ENCODE results near the gene ADCY3.

ADCY3 gene

DNA sequence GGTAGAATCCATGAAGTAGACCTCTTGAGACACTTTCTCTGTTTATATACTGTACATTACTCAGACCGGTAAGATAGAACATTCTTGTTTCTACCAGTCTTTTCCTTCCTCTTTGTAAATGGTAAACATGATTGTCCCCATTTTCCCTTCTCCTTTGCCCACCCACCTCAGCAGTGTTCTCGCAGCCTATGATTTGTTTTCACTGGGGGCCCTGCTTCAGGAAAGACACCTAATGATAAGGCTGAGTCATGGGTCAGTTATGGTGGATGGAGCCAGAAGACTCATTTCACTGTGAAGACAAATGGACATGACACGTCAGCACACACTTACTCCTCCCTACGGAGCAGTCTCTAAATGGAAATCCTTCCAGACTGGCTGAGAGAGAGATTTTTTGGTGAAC lies 103.2 kb downstream of the ADCY3 start:
- TF ChIP-seq CTCF (IDR thresholded peaks at IDR 0.05; ENCODE audit: low read depth, low read length), result no peak
- no peak overlapping the region for H3K4me3 ChIP-seq (replicated peaks in 1 of 2; ENCODE audit: low read depth in 2 of 2, low read length in 2 of 2)
- peak; percentile 85 to 87 for DNase-seq (ENCODE audit: low read depth in 2 of 2)

DNA sequence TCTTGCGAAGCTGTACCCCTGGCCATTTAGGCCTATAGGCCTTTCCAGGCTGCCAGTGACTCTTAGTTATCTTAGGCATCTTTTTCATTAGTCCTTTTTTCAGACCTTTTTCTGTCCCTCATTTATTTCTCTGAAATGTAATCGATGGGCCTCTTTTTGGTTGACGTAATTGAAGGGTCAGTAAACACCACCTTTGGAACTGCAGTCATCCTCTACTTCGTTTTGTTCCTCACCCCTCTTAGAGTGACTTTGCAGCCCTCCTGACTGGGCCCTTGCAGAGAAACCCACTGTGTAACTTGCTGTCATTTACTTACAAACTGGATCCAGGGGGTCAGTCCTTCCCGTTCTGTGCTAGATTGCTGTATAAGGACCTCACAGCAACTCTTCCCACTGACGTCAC lies 103.6 kb downstream of the ADCY3 start:
- no peak for TF ChIP-seq CTCF (IDR thresholded peaks at IDR 0.05; ENCODE audit: low read depth, low read length)
- DNase-seq (ENCODE audit: low read depth in 2 of 2), result no peak

DNA sequence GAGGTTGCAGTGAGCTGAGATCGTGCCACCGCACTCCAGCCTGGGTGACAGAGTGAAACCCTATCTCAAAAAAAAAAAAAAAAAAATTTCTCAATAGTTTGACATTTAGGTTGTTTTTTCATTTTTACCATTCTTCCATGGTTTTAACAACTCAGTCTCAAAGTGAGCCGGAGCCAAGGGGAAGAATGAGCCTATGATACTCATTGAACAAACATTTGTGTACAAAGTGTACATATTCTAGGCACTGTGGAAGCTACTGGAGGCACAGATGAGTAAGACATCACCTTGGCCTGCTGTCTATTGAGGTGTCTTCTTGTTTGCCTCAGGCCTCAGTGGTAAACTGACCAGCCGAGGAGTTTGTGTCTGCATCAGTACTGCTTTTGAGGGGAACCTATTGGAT lies 104.9 kb downstream of the ADCY3 start:
- no peak overlapping the region for H3K4me3 ChIP-seq (replicated peaks in 1 of 2; ENCODE audit: low read depth in 2 of 2, low read length in 2 of 2)

More for the DNA sequence above, 103.6 kb downstream of the ADCY3 start:
- H3K4me3 ChIP-seq (replicated peaks in 1 of 2; ENCODE audit: low read depth in 2 of 2, low read length in 2 of 2), result no peak overlapping the region

GRCh38 chr2:24814516-24814915 lies 105.5 kb downstream of the ADCY3 start:
- no peak for DNase-seq (ENCODE audit: low read depth in 2 of 2)
- no peak for TF ChIP-seq CTCF (IDR thresholded peaks at IDR 0.05; ENCODE audit: low read depth, low read length)
- no peak overlapping the region for H3K4me3 ChIP-seq (replicated peaks in 1 of 2; ENCODE audit: low read depth in 2 of 2, low read length in 2 of 2)

More for the DNA sequence above, 104.9 kb downstream of the ADCY3 start:
- DNase-seq (ENCODE audit: low read depth in 2 of 2), result no peak
- no peak for TF ChIP-seq CTCF (IDR thresholded peaks at IDR 0.05; ENCODE audit: low read depth, low read length)

DNA sequence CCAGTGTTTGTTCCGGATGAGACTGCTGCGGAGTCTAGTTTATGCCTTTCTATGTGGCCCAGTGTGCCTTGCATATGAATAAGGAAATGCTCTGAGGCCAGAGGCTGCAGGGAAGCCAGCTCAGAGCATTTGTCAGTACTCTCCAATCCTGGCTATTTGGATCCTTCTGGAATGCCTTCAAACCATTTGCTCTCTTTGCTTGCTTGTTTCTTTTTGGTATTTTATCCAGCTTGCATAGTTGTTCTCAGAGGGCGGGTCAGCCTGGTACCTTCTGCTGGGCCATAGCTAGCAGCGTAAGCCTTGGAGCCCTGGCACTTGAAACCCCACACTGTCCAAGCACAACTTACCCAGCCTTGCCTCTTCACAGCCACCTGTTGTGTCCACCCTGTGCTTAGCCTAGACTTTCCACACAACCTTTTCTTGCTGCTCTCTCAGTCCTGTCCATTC lies 106.3 kb downstream of the ADCY3 start:
- no peak for TF ChIP-seq CTCF (IDR thresholded peaks at IDR 0.05; ENCODE audit: low read depth, low read length)
- no peak overlapping the region for H3K4me3 ChIP-seq (replicated peaks in 1 of 2; ENCODE audit: low read depth in 2 of 2, low read length in 2 of 2)
- no peak for DNase-seq (ENCODE audit: low read depth in 2 of 2)

GRCh38 chr2:24809316-24810007 lies 110.6 kb downstream of the ADCY3 start:
- H3K4me3 ChIP-seq (replicated peaks in 1 of 2; ENCODE audit: low read depth in 2 of 2, low read length in 2 of 2), result no peak overlapping the region
- peak in 1 of 2 donors; percentile 38 for DNase-seq (ENCODE audit: low read depth in 2 of 2)

More at GRCh38 chr2:24809316-24810007, 110.6 kb downstream of the ADCY3 start:
- TF ChIP-seq CTCF (IDR thresholded peaks at IDR 0.05; ENCODE audit: low read depth, low read length), result no peak

All from cardiac fibroblast (primary cell).